HEK293 (cell line): ENCODE measurements around the gene ITGA2B.

Experiments used
- CTCF ChIA-PET: fragments of 350-600 bp; formaldehyde crosslinking; extraction: SDS; loops from one replicate; lab custom pipeline; 2021; ENCODE audit warnings: antibody characterized with exemption; lab: Yijun Ruan, JAX
- POLR2A ChIA-PET: fragments of 300-600 bp; formaldehyde crosslinking; extraction: SDS; loops from one replicate; lab custom pipeline; 2020; ENCODE audit warnings: antibody characterized with exemption, inconsistent platforms; lab: Yijun Ruan, JAX
- H3K27ac ChIP-seq: fragments of 200-500 bp; sonication (Bioruptor generic); 2 replicates; pipeline ENCODE4 v1.5.1; 2014; ENCODE audit warnings: low read depth, low read length, control low read depth, inconsistent platforms; ENCODE audit errors: extremely low read depth
- H3K36me3 ChIP-seq, 2 experiments: fragments of 200-500 bp in 1 of 2; sonication (Bioruptor generic) in 1 of 2; 1 replicate in 1 of 2; 2 replicates in 1 of 2; pipeline ENCODE4 v1.5.1; 2014 to 2017; ENCODE audit warnings: inconsistent platforms in 2 of 2, low read length in 2 of 2; ENCODE audit not compliant: control insufficient read depth in 2 of 2, insufficient read depth in 1 of 2
- H3K4me1 ChIP-seq: fragments of 200-500 bp; sonication (Bioruptor generic); 2 replicates; pipeline ENCODE4 v1.5.1; 2014; ENCODE audit warnings: mild to moderate bottlenecking, low read length, inconsistent platforms; ENCODE audit not compliant: control insufficient read depth, insufficient read depth
- H3K4me3 ChIP-seq: 2 replicates; pipeline ENCODE4 v1.5.1; 2011; ENCODE audit warnings: low read depth, mild to moderate bottlenecking, control low read depth, low read length, moderate library complexity
- H3K9me3 ChIP-seq: fragments of 200-500 bp; sonication (Bioruptor generic); 2 replicates; pipeline ENCODE4 v1.5.1; 2014; ENCODE audit warnings: low read depth, low read length, inconsistent platforms; ENCODE audit not compliant: control insufficient read depth, insufficient read depth
- EGR2 ChIP-seq: fragments of 450-650 bp; formaldehyde crosslinking; IDR thresholded peaks from 2 replicates; pipeline ENCODE4 v1.5.1; 2016; ENCODE audit warnings: low read depth, missing biosample characterization, missing genetic modification characterization
- GLIS1 ChIP-seq: fragments of 450-650 bp; formaldehyde crosslinking; IDR thresholded peaks from 2 replicates; pipeline ENCODE4 v1.5.1; 2016; ENCODE audit warnings: missing biosample characterization, missing genetic modification characterization
- KLF10 ChIP-seq: fragments of 450-650 bp; IDR thresholded peaks from 2 replicates; pipeline ENCODE4 v1.5.1; 2018; ENCODE audit warnings: missing biosample characterization, mild to moderate bottlenecking, missing genetic modification characterization
- KLF7 ChIP-seq: fragments of 450-650 bp; formaldehyde crosslinking; IDR thresholded peaks from 2 replicates; pipeline ENCODE4 v1.5.1; 2016; ENCODE audit warnings: missing biosample characterization, missing genetic modification characterization, borderline replicate concordance
- PATZ1 ChIP-seq: fragments of 450-650 bp; formaldehyde crosslinking; IDR thresholded peaks from 2 replicates; pipeline ENCODE4 v1.5.1; 2016; ENCODE audit warnings: missing biosample characterization, missing genetic modification characterization
- REPIN1 ChIP-seq: fragments of 450-650 bp; formaldehyde crosslinking; IDR thresholded peaks from 2 replicates; pipeline ENCODE4 v1.5.1; 2017; ENCODE audit warnings: missing biosample characterization, missing genetic modification characterization, low read depth
- SP2 ChIP-seq: fragments of 450-650 bp; formaldehyde crosslinking; IDR thresholded peaks from 2 replicates; pipeline ENCODE4 v1.5.1; 2016; ENCODE audit warnings: missing biosample characterization, missing genetic modification characterization
- WT1 ChIP-seq: fragments of 450-650 bp; formaldehyde crosslinking; IDR thresholded peaks from 2 replicates; pipeline ENCODE4 v1.5.1; 2016; ENCODE audit warnings: missing biosample characterization, missing genetic modification characterization
- ZEB2 ChIP-seq: fragments of 450-650 bp; formaldehyde crosslinking; IDR thresholded peaks from 2 replicates; pipeline ENCODE4 v1.5.1; 2016; ENCODE audit warnings: missing biosample characterization, missing genetic modification characterization
- ZNF335 ChIP-seq: fragments of 450-650 bp; formaldehyde crosslinking; conservative IDR thresholded peaks from 2 replicates; pipeline ENCODE4 v1.5.1; 2016; ENCODE audit warnings: missing biosample characterization, missing genetic modification characterization
- ZNF350 ChIP-seq: fragments of 450-650 bp; formaldehyde crosslinking; IDR thresholded peaks from 2 replicates; pipeline ENCODE4 v1.5.0; 2017; ENCODE audit warnings: missing biosample characterization, mild to moderate bottlenecking, missing genetic modification characterization
- ZNF394 ChIP-seq: fragments of 450-650 bp; formaldehyde crosslinking; IDR thresholded peaks from 2 replicates; pipeline ENCODE4 v1.5.1; 2016; ENCODE audit warnings: missing biosample characterization, missing genetic modification characterization, mild to moderate bottlenecking, moderate library complexity, borderline replicate concordance
- ZNF501 ChIP-seq: fragments of 450-650 bp; formaldehyde crosslinking; IDR thresholded peaks from 2 replicates; pipeline ENCODE4 v1.5.1; 2016; ENCODE audit warnings: missing biosample characterization, missing genetic modification characterization
- ZNF596 ChIP-seq: fragments of 450-650 bp; IDR thresholded peaks from 2 replicates; pipeline ENCODE4 v1.5.0; 2018; ENCODE audit warnings: missing biosample characterization, mild to moderate bottlenecking, missing genetic modification characterization, moderate library complexity
- ZNF639 ChIP-seq: fragments of 450-650 bp; formaldehyde crosslinking; IDR thresholded peaks from 2 replicates; pipeline ENCODE4 v1.5.1; 2016; ENCODE audit warnings: missing biosample characterization, missing genetic modification characterization
- ZNF660 ChIP-seq: fragments of 450-650 bp; IDR thresholded peaks from 2 replicates; pipeline ENCODE4 v1.5.1; 2018; ENCODE audit warnings: missing biosample characterization, mild to moderate bottlenecking, missing genetic modification characterization
- ZNF677 ChIP-seq: fragments of 450-650 bp; IDR thresholded peaks from 2 replicates; pipeline ENCODE4 v1.5.0; 2018; ENCODE audit warnings: missing biosample characterization, mild to moderate bottlenecking, missing genetic modification characterization, moderate library complexity
- ZNF692 ChIP-seq: fragments of 450-650 bp; formaldehyde crosslinking; IDR thresholded peaks from 2 replicates; pipeline ENCODE4 v1.5.1; 2016; ENCODE audit warnings: missing biosample characterization, missing genetic modification characterization
- ZNF76 ChIP-seq: fragments of 450-650 bp; formaldehyde crosslinking; IDR thresholded peaks from 2 replicates; pipeline ENCODE4; 2016; ENCODE audit warnings: low read depth, missing biosample characterization, missing genetic modification characterization, borderline replicate concordance
- ZSCAN23 ChIP-seq: fragments of 450-650 bp; formaldehyde crosslinking; IDR thresholded peaks from 2 replicates; pipeline ENCODE4 v1.5.1; 2016; ENCODE audit warnings: missing biosample characterization, missing genetic modification characterization
- TF ChIP-seq, protein P1 (sequence below): fragments of 450-650 bp; formaldehyde crosslinking; IDR thresholded peaks from 2 replicates; pipeline ENCODE4 v1.5.1; 2016; ENCODE audit warnings: missing biosample characterization, missing genetic modification characterization
- TF ChIP-seq, protein P2 (sequence below): fragments of 450-650 bp; formaldehyde crosslinking; IDR thresholded peaks from 2 replicates; pipeline ENCODE4 v1.5.1; 2016; ENCODE audit warnings: missing biosample characterization, missing genetic modification characterization

ITGA2B gene

GRCh38 chr17:44386182-44386525 lies 3.3 kb downstream of the ITGA2B start:
- ChIA-PET POLR2A (interaction anchor here (1.1 kb wide), 1 partner anchor 117 kb away, joined by 6 read pairs; the partner anchor contains the start of gene GPATCH8), CTCF (interaction anchor here (1.0 to 1.5 kb wide), 2 partner anchors 10 to 14 kb away, joined by 3 to 6 read pairs; no protein-coding TSS in a partner anchor)
- TF ChIP-seq ZNF394 (tag by site-specific recombination) (no peak), PATZ1 (tag by site-specific recombination) (no peak), ZNF335 (tag by site-specific recombination) (no peak), EGR2 (tag by site-specific recombination) (no peak), ZSCAN23 (tag by site-specific recombination) (no peak), ZNF501 (tag by site-specific recombination) (no peak), GLIS1 (tag by site-specific recombination) (no peak), ZNF677 (no peak), ZNF350 (tag by site-specific recombination) (no peak), ZNF660 (no peak), ZNF596 (no peak), ZNF692 (tag by site-specific recombination) (no peak)
- TF ChIP-seq, protein P1, sequence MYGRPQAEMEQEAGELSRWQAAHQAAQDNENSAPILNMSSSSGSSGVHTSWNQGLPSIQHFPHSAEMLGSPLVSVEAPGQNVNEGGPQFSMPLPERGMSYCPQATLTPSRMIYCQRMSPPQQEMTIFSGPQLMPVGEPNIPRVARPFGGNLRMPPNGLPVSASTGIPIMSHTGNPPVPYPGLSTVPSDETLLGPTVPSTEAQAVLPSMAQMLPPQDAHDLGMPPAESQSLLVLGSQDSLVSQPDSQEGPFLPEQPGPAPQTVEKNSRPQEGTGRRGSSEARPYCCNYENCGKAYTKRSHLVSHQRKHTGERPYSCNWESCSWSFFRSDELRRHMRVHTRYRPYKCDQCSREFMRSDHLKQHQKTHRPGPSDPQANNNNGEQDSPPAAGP (tag by site-specific recombination), result no peak
- H3K9me3 ChIP-seq, result no peaks in the 10 kb centered on the region
- peaks cover 2% of the 10 kb centered on the region; the same call in 1 of the 2 replicates for H3K4me1 ChIP-seq
- H3K36me3 ChIP-seq, result no peaks in the 10 kb centered on the region
- H3K4me3 ChIP-seq, result no peak overlapping the region
- no peak overlapping the region for H3K27ac ChIP-seq

DNA sequence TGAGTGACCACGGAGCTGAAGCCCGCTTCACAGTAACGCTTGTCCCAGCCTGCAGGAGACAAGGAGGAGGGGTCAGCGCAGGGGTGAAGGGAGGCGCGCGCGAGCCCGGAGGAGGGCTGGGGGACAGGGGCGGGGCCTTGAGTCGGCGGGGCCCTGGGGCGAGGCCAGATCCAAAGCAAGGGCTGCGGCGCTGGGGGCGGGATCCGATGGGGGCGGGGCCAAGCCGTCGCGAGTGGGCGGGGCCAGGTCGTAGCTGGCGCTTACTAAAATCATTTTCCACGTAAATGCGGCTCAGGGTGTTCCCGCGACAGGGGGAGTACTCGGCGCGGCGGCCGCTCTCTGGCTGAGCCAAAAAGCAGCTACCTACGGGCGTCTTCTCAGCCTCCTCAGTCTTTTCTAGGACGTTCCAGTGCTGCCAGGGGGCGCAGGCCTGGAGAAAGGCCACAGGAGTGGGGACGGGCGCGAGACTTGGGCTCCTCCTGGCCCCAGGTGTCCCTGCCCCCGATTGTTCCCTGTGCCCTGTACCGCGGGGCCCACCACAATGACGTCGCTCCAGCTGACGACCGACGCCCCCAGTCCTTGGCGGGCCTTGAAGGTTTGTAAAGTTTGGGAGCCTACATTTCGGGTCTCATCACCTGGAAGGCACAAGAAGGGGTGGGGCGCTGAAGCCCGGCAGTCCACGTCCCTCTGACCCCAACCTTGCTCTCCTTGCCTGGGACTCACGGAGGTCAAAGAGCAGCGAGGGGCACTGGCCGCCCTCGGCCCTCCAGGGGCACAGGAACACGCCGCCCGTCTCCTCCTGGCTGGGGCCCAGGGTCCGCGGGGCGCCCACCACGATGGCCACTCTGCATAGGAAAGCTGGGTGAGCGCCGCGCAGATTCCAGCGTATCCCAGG lies 3.9 kb downstream of the ITGA2B start:
- Histone ChIP-seq H3K9me3 (no peaks in the 10 kb centered on the region), H3K27ac (peak overlapping the region; percentile 43; the same call in 1 of the 2 replicates), H3K4me3 (peak overlapping the region; percentile 50), H3K4me1 (peaks cover 2% of the 10 kb centered on the region; the same call in 1 of the 2 replicates), H3K36me3 (no peaks in the 10 kb centered on the region)
- ChIA-PET POLR2A (interaction anchor here (0.6 to 1.3 kb wide), 7 partner anchors 23 to 222 kb away, joined by 3 to 12 read pairs (median 4); partner anchors contain the start of genes FAM171A2, GPATCH8 and GRN), CTCF (interaction anchor here (0.6 to 1.5 kb wide), 10 partner anchors 9 to 287 kb away, joined by 3 to 6 read pairs (median 3); no protein-coding TSS in a partner anchor)
- TF ChIP-seq KLF7 (tag by site-specific recombination), result 0 out of 2 replicates have a peak, but pooled peaks have one; percentile 15
- TF ChIP-seq SP2 (tag by site-specific recombination), result peak; percentile 68
- TF ChIP-seq, protein P2, sequence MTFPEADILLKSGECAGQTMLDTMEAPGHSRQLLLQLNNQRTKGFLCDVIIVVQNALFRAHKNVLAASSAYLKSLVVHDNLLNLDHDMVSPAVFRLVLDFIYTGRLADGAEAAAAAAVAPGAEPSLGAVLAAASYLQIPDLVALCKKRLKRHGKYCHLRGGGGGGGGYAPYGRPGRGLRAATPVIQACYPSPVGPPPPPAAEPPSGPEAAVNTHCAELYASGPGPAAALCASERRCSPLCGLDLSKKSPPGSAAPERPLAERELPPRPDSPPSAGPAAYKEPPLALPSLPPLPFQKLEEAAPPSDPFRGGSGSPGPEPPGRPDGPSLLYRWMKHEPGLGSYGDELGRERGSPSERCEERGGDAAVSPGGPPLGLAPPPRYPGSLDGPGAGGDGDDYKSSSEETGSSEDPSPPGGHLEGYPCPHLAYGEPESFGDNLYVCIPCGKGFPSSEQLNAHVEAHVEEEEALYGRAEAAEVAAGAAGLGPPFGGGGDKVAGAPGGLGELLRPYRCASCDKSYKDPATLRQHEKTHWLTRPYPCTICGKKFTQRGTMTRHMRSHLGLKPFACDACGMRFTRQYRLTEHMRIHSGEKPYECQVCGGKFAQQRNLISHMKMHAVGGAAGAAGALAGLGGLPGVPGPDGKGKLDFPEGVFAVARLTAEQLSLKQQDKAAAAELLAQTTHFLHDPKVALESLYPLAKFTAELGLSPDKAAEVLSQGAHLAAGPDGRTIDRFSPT (tag by site-specific recombination), result peak; percentile 23; the same call in 1 of the 2 replicates
- TF ChIP-seq REPIN1 (tag by site-specific recombination), result no peak
- peak; percentile 72; the same call in 1 of the 2 replicates for TF ChIP-seq KLF10 (tag by site-specific recombination)
- peak; percentile 17; the same call in 1 of the 2 replicates for TF ChIP-seq ZNF76 (tag by site-specific recombination)
- 0 out of 2 replicates have a peak, but pooled peaks have one; percentile 63 for TF ChIP-seq WT1 (tag by site-specific recombination)
- 0 out of 2 replicates have a peak, but pooled peaks have one; percentile 5 for TF ChIP-seq ZEB2 (tag by site-specific recombination)
- no peak for TF ChIP-seq ZNF639 (tag by site-specific recombination)
- TF ChIP-seq, protein P1 (tag by site-specific recombination), result 0 out of 2 replicates have a peak, but pooled peaks have one; percentile 21
